A673 (cell line): ENCODE data around the gene DDC.

Source experiments
- CTCF ChIP-seq: fragments of 300-800, 200-600 bp; sonication (generic); conservative IDR thresholded peaks from 2 replicates; pipeline ENCODE4 v1.5.1; 2017; ENCODE audit warnings: low read depth, mild to moderate bottlenecking, antibody characterized with exemption, low read length, moderate library complexity, mixed read lengths
- EZH2 ChIP-seq: fragments of 200-600 bp; sonication (generic); IDR thresholded peaks from 2 replicates; pipeline ENCODE4 v1.6.1; 2017; ENCODE audit warnings: borderline replicate concordance, low read depth, mild to moderate bottlenecking, mixed read lengths, antibody characterized with exemption, low read length; ENCODE audit not compliant: poor library complexity, severe bottlenecking

GRCh38 chr7:50472427-50472826, 92.8 kb downstream of the DDC start:
- no peak for TF ChIP-seq CTCF
- no peak for TF ChIP-seq EZH2
